Transverse colon (tissue), 4 donors: ENCODE data around the gene CLASP2. TPM values are rescaled to one million over a fixed set of nuclear protein-coding genes. Genes with fewer than 3 reads are reported as not detected.

ENCODE experiments used
- DNase-seq: peaks from one replicate; pipeline ENCODE4 v3.0.0-alpha.2; 2019
- H3K27ac ChIP-seq, 4 donors: fragments of 200-600 bp; sonication (generic); 2 replicates each; pipeline ENCODE4 v1.5.1; 2016 to 2018; ENCODE audit warnings: inconsistent platforms in 4 of 4
- H3K27me3 ChIP-seq: fragments of 200-600 bp; sonication (generic); 2 replicates; pipeline ENCODE4 v1.5.1; 2017; ENCODE audit warnings: inconsistent platforms
- H3K36me3 ChIP-seq, 4 donors: fragments of 200-600 bp; sonication (generic); 2 replicates each; pipeline ENCODE4 v1.5.1; 2017 to 2019; ENCODE audit warnings: inconsistent platforms in 4 of 4
- H3K4me1 ChIP-seq, 4 donors: fragments of 200-600 bp; sonication (generic); 2 replicates each; pipeline ENCODE4 v1.5.1; 2017 to 2020; ENCODE audit warnings: inconsistent platforms in 4 of 4
- H3K4me3 ChIP-seq, 4 donors: fragments of 200-600 bp; sonication (generic); 1 replicate in 1 of 4; 2 replicates in 3 of 4; pipeline versions ENCODE4 v1.5.1 to v1.6.1; 2017 to 2019; ENCODE audit warnings: inconsistent platforms in 4 of 4
- H3K9me3 ChIP-seq, 2 donors: fragments of 200-600 bp; sonication (generic); 2 replicates each; pipeline ENCODE4 v1.5.1; 2017 to 2019; ENCODE audit warnings: inconsistent platforms in 2 of 2
- CTCF ChIP-seq, 5 experiments: fragments of 200-600 bp in 3 of 5; fragments of 450-650 bp in 2 of 5; sonication (generic) in 3 of 5; IDR thresholded peaks; 1 replicate in 2 of 5; 2 replicates in 3 of 5; pipeline ENCODE4 v1.5.1; 2016 to 2017; ENCODE audit warnings: antibody characterized with exemption in 5 of 5, inconsistent platforms in 3 of 5, mild to moderate bottlenecking in 2 of 5, moderate library complexity in 1 of 5
- EP300 ChIP-seq: sonication (generic); formaldehyde crosslinking; IDR thresholded peaks from one replicate; pipeline ENCODE4 v1.6.1; 2017; ENCODE audit warnings: antibody characterized with exemption, low read depth
- POLR2A ChIP-seq: fragments of 450-650 bp; IDR thresholded peaks from one replicate; pipeline ENCODE4 v1.6.1; 2016; ENCODE audit warnings: antibody characterized with exemption, mild to moderate bottlenecking, moderate library complexity
- POLR2AphosphoS5 ChIP-seq, 3 donors: sonication (generic); formaldehyde crosslinking; IDR thresholded peaks; one replicate each; pipeline ENCODE4 v1.6.1; 2016; ENCODE audit warnings: antibody characterized with exemption in 3 of 3
- WGBS, 2 donors: methylation state at CpG; one replicate each; pipeline ENCODE4 v1.1.5; 2018; ENCODE audit warnings: low coverage in 1 of 2; 5-methylcytosine and 5-hydroxymethylcytosine counted together
- in situ Hi-C, 4 donors: fragments of 200-750 bp; cut with MboI; loops; one replicate each; pipeline versions ENCODE4 v1.15.0 to v1.15.1; 2017; ENCODE audit warnings: low sequenced_read_pairs in 3 of 4, low pct_ligation_motif_present in 1 of 4, low pct_unique_long_range_greater_than_20kb in 1 of 4
- intact Hi-C: fragments of 100-400 bp; cut with DNase I; formaldehyde crosslinking; loops from one replicate; pipeline ENCODE4 v1.15.1; 2023; ENCODE audit warnings: low total_unique reads
- total RNA-seq, 4 donors: library from RNA; depleted of rRNA; stranded (reverse); fragments of >200 nt; gene quantifications; one replicate each; pipeline ENCODE4 v1.1.0, GENCODE V29; 2016

CLASP2 gene
- total RNA-seq, 4 donors from 2014 or later: 50.0 to 119 (median 56.6) TPM

DNA sequence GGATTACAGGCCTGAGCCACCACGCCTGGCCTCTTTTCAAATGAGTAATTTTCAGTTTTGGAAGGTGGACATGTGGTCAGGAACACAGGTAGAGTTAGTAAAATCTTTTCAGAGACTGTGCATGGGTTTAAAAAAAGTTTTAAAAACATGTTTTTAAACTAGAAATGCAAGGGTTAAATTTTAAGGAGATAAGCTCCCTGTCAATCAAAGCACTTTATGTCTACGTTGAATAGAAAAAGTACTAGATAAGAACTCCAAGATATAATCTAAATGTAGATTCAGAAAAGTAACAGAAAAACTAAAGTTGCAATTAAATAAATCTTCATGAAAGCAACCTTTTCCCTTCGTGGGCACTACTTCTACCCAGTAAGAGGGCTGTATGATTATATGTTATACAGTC lies 131.7 kb downstream of the CLASP2 start:
- in situ Hi-C loops: no loop called here
- intact Hi-C loops: no loop called here
- Histone ChIP-seq H3K27ac (no peak overlapping the region), H3K4me1 (no peaks in the 10 kb centered on the region), H3K9me3 (no peaks in the 10 kb centered on the region), H3K4me3 (no peak overlapping the region), H3K36me3 (peaks cover 0 to 30% (median 4%) of the 10 kb centered on the region in 4 donors), H3K27me3 (no peaks in the 10 kb centered on the region)
- TF ChIP-seq CTCF (IDR thresholded peaks at IDR 0.05) (no peak), POLR2A (no peak), POLR2AphosphoS5 (IDR thresholded peaks at IDR 0.05) (no peak), EP300 (no peak)
- 64 to 68% methylated on average over 2 to 3 of the region's 3 CpGs for WGBS, 2 donors
- DNase-seq: no peak

DNA sequence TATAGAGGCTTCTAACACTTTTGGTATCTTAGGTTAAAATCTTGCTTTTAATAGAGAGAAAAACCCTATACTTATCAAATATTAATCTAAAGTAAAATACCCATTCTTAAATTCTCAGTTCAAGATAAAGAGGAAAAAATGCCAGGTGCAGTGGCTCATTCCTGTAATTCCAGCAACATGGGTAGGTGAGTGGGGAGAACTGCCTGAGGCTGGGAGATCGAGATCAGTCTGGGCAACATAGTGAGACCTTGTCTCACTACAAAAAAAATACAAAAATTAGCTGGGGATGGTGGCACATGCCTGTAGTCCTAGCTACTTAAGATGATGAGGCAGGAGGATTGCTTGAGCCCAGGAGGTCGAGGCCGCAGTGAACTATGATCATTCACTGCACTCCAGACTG lies 135.8 kb downstream of the CLASP2 start:
- Histone ChIP-seq H3K4me1 (no peaks in the 10 kb centered on the region), H3K36me3 (peaks cover 0 to 18% (median 0%) of the 10 kb centered on the region in 4 donors), H3K27ac (no peak overlapping the region), H3K27me3 (no peaks in the 10 kb centered on the region), H3K4me3 (no peak overlapping the region), H3K9me3 (no peaks in the 10 kb centered on the region)
- intact Hi-C loops: no loop called here
- 93 to 100% methylated on average over 3 of the region's 3 CpGs for WGBS, 2 donors
- TF ChIP-seq CTCF (IDR thresholded peaks at IDR 0.05) (no peak), POLR2AphosphoS5 (IDR thresholded peaks at IDR 0.05) (no peak), POLR2A (no peak), EP300 (no peak)
- in situ Hi-C loops: no loop called here
- DNase-seq: no peak

- no peak for DNase-seq
- H3K9me3 ChIP-seq: no peaks in the 10 kb centered on the region
- no peaks in the 10 kb centered on the region for H3K27me3 ChIP-seq
- no peak overlapping the region for H3K4me3 ChIP-seq
- in situ Hi-C loops (no loop called here), intact Hi-C loops (no loop called here)
- 90 to 91% methylated on average over 7 to 10 of the region's 10 CpGs for WGBS, 2 donors
- H3K36me3 ChIP-seq: peaks cover 0 to 18% (median 0%) of the 10 kb centered on the region in 4 donors
- no peak for TF ChIP-seq CTCF (IDR thresholded peaks at IDR 0.05)
- TF ChIP-seq EP300: no peak
- no peak for TF ChIP-seq POLR2A
- TF ChIP-seq POLR2AphosphoS5 (IDR thresholded peaks at IDR 0.05): no peak
- no peak overlapping the region for H3K27ac ChIP-seq
- no peaks in the 10 kb centered on the region for H3K4me1 ChIP-seq
These were observed 136.4 kb downstream of the CLASP2 start for GRCh38 chr3:33581666-33582065.

- H3K4me1 ChIP-seq: no peaks in the 10 kb centered on the region
- H3K36me3 ChIP-seq: peaks cover 0 to 18% (median under 1%) of the 10 kb centered on the region in 4 donors
- in situ Hi-C loops: no loop called here
- WGBS, 2 donors: 98% methylated on average over 2 of the region's 2 CpGs; no CpG with 5 or more reads in 1 of the 2 donors
- no peaks in the 10 kb centered on the region for H3K9me3 ChIP-seq
- H3K4me3 ChIP-seq: no peak overlapping the region
- intact Hi-C loops: no loop called here
- no peaks in the 10 kb centered on the region for H3K27me3 ChIP-seq
- DNase-seq: no peak
- TF ChIP-seq POLR2A: no peak
- TF ChIP-seq POLR2AphosphoS5 (IDR thresholded peaks at IDR 0.05): no peak
- no peak for TF ChIP-seq CTCF (IDR thresholded peaks at IDR 0.05)
- TF ChIP-seq EP300: no peak
- H3K27ac ChIP-seq: no peak overlapping the region
These were observed 138.2 kb downstream of the CLASP2 start for GRCh38 chr3:33579840-33580239.
